H1 (cell line): ENCODE results near the gene BRME1. TPM values are rescaled to one million over a fixed set of nuclear protein-coding genes. Genes with fewer than 3 reads are reported as not detected.

Source experiments
- CTCF ChIA-PET: fragments of 300-600 bp; sonication (Branson Sonifier 250); formaldehyde crosslinking; loops from one replicate; lab custom pipeline; 2021; ENCODE audit not compliant: partially characterized antibody; lab: Charles Lee
- POLR2A ChIA-PET: fragments of 300-600 bp; sonication (Branson Sonifier 250); formaldehyde crosslinking; loops from one replicate; lab custom pipeline; 2021; ENCODE audit warnings: inconsistent platforms; ENCODE audit not compliant: partially characterized antibody; lab: Charles Lee
- DNase-seq, 2 experiments: peaks; one replicate each; pipeline versions ENCODE4 v3.0.0 to v3.0.0-alpha.2; 2010 to 2022; ENCODE audit warnings: low spot score in 2 of 2, low read depth in 1 of 2, mixed read lengths in 1 of 2
- FAIRE-seq: peaks from 2 replicates; lab custom pipeline; 2011; peaks lifted over from hg19 to GRCh38; lab: Jason Lieb, UNC
- H2AFZ ChIP-seq: 2 replicates; pipeline ENCODE4 v1.8.1; 2012; ENCODE audit warnings: low read length, inconsistent platforms
- H2AK5ac ChIP-seq: 2 replicates; pipeline ENCODE4 v1.6.1; 2013; ENCODE audit warnings: low read depth, low read length
- H2BK120ac ChIP-seq: replicated peaks from 2 replicates; pipeline ENCODE3; 2013; ENCODE audit warnings: low read depth, low read length, inconsistent platforms
- H2BK12ac ChIP-seq: 2 replicates; pipeline ENCODE4 v1.6.1; 2013; ENCODE audit warnings: low read depth, low read length
- H2BK15ac ChIP-seq: 2 replicates; pipeline ENCODE4 v1.6.1; 2013; ENCODE audit warnings: low read length
- H2BK20ac ChIP-seq: 2 replicates; pipeline ENCODE4 v1.6.1; 2013; ENCODE audit warnings: low read length
- H2BK5ac ChIP-seq: 2 replicates; pipeline ENCODE4 v1.6.1; 2013; ENCODE audit warnings: low read depth, low read length
- H3K14ac ChIP-seq: 2 replicates; pipeline ENCODE4 v1.6.1; 2013; ENCODE audit warnings: inconsistent platforms; ENCODE audit not compliant: insufficient read length
- H3K18ac ChIP-seq: 2 replicates; pipeline ENCODE4 v1.6.1; 2013; ENCODE audit warnings: low read length; ENCODE audit errors: extremely low read depth
- H3K23ac ChIP-seq: 2 replicates; pipeline ENCODE4 v1.6.1; 2013; ENCODE audit warnings: inconsistent platforms; ENCODE audit not compliant: insufficient read length
- H3K23me2 ChIP-seq: 2 replicates; pipeline ENCODE4 v1.6.1; 2013; ENCODE audit warnings: low read depth, low read length
- H3K27ac ChIP-seq: 2 replicates; pipeline ENCODE4 v1.6.1; 2011; ENCODE audit warnings: low read depth, low read length, inconsistent platforms
- H3K27me3 ChIP-seq, 4 experiments: replicated peaks in 1 of 4; 1 replicate in 1 of 4; 2 replicates in 3 of 4; pipeline versions ENCODE4 v1.6.1 to v1.8.1; 2011 to 2013; ENCODE audit warnings: low read length in 3 of 4, mild to moderate bottlenecking in 3 of 4, inconsistent platforms in 2 of 4, mixed read lengths in 2 of 4, moderate library complexity in 1 of 4; ENCODE audit not compliant: control insufficient read depth in 3 of 4, insufficient read depth in 3 of 4; ENCODE audit errors: extremely low read depth in 1 of 4
- H3K36me3 ChIP-seq, 4 experiments: 2 replicates each; pipeline versions ENCODE4 v1.6.1 to v1.8.1; 2011 to 2013; ENCODE audit warnings: mild to moderate bottlenecking in 4 of 4, low read length in 3 of 4, moderate library complexity in 2 of 4, control low read depth in 1 of 4, inconsistent platforms in 1 of 4; ENCODE audit not compliant: insufficient read depth in 4 of 4, control insufficient read depth in 2 of 4
- H3K4ac ChIP-seq: replicated peaks from 2 replicates; pipeline ENCODE3; 2013; ENCODE audit warnings: low read length, low read depth, mixed read lengths, inconsistent platforms; ENCODE audit not compliant: insufficient read length
- H3K4me1 ChIP-seq, 4 experiments: replicated peaks in 1 of 4; 1 replicate in 1 of 4; 2 replicates in 3 of 4; pipeline versions ENCODE4 v1.6.1 to v1.8.1; 2011 to 2013; ENCODE audit warnings: low read length in 3 of 4, inconsistent platforms in 2 of 4, mixed read lengths in 1 of 4; ENCODE audit not compliant: insufficient read depth in 4 of 4, control insufficient read depth in 3 of 4
- H3K4me2 ChIP-seq, 2 experiments: 2 replicates each; pipeline versions ENCODE4 v1.6.1 to v1.8.1; 2011 to 2013; ENCODE audit warnings: low read depth in 2 of 2, low read length in 2 of 2, control low read depth in 1 of 2, inconsistent platforms in 1 of 2, mild to moderate bottlenecking in 1 of 2; ENCODE audit not compliant: insufficient read depth in 1 of 2
- H3K4me3 ChIP-seq, 4 experiments: fragments of 200-600, 300-600 bp in 1 of 4; sonication (generic), shearing (Covaris generic), sonication (Bioruptor Twin) in 1 of 4; 2 replicates each; pipeline versions ENCODE4 v1.5.1 to v1.8.1; 2011 to 2016; ENCODE audit warnings: low read length in 4 of 4, low read depth in 3 of 4, control low read depth in 2 of 4, inconsistent platforms in 2 of 4, mild to moderate bottlenecking in 2 of 4, mixed read lengths in 1 of 4, moderate library complexity in 1 of 4; ENCODE audit not compliant: insufficient read depth in 2 of 4; ENCODE audit errors: extremely low read depth in 1 of 4
- H3K56ac ChIP-seq: replicated peaks from 2 replicates; pipeline ENCODE3; 2013; ENCODE audit warnings: low read depth, mild to moderate bottlenecking, mixed read lengths, low read length, inconsistent platforms; ENCODE audit not compliant: insufficient read length
- H3K79me1 ChIP-seq: 2 replicates; pipeline ENCODE4 v1.6.1; 2013; ENCODE audit warnings: low read depth, low read length, control low read depth
- H3K79me2 ChIP-seq, 2 experiments: 2 replicates each; pipeline versions ENCODE4 v1.6.1 to v1.8.1; 2012 to 2013; ENCODE audit warnings: low read length in 2 of 2, mild to moderate bottlenecking in 2 of 2, inconsistent platforms in 1 of 2; ENCODE audit not compliant: insufficient read depth in 2 of 2, control insufficient read depth in 1 of 2
- H3K9ac ChIP-seq, 4 experiments: replicated peaks in 1 of 4; 1 replicate in 1 of 4; 2 replicates in 3 of 4; pipeline versions ENCODE4 v1.6.1 to v1.8.1; 2011 to 2013; ENCODE audit warnings: low read depth in 3 of 4, low read length in 3 of 4, control low read depth in 2 of 4, mild to moderate bottlenecking in 2 of 4, moderate library complexity in 2 of 4, inconsistent platforms in 1 of 4; ENCODE audit errors: extremely low read depth in 1 of 4
- H3K9me3 ChIP-seq, 2 experiments: 2 replicates each; pipeline versions ENCODE4 v1.6.1 to v1.8.1; 2012 to 2013; ENCODE audit warnings: mild to moderate bottlenecking in 2 of 2, moderate library complexity in 2 of 2, control low read depth in 1 of 2, inconsistent platforms in 1 of 2, low read depth in 1 of 2, low read length in 1 of 2, mixed read lengths in 1 of 2; ENCODE audit not compliant: insufficient read depth in 2 of 2
- H4K20me1 ChIP-seq, 2 experiments: replicated peaks in 1 of 2; 2 replicates each; pipeline versions ENCODE3 to v1.8.1; 2011 to 2013; ENCODE audit warnings: inconsistent platforms in 2 of 2, low read length in 2 of 2, mild to moderate bottlenecking in 1 of 2; ENCODE audit not compliant: insufficient read depth in 2 of 2, control insufficient read depth in 1 of 2
- H4K5ac ChIP-seq: 2 replicates; pipeline ENCODE4 v1.6.1; 2013; ENCODE audit warnings: low read length, low read depth, mixed read lengths, inconsistent platforms; ENCODE audit not compliant: insufficient read length
- H4K8ac ChIP-seq: 2 replicates; pipeline ENCODE4 v1.8.0; 2013; ENCODE audit warnings: mild to moderate bottlenecking, moderate library complexity, low read length, inconsistent platforms; ENCODE audit not compliant: insufficient read depth; ENCODE audit errors: extremely low read depth
- H4K91ac ChIP-seq: replicated peaks from 2 replicates; pipeline ENCODE3; 2013; ENCODE audit warnings: low read length, mixed read lengths, inconsistent platforms; ENCODE audit not compliant: insufficient read length
- RXRA ChIP-seq: IDR thresholded peaks from 2 replicates; pipeline ENCODE4 v1.6.1; 2011; ENCODE audit warnings: low read depth, mild to moderate bottlenecking, low read length, moderate library complexity; ENCODE audit not compliant: insufficient read depth
- WGBS, 2 experiments: shearing (Covaris generic) in 1 of 2; methylation state at CpG; one replicate each; pipeline versions ENCODE4 v1.1.6 to v1.1.7; 2013 to 2015; ENCODE audit warnings: low lambda C conversion rate in 2 of 2, mixed read lengths in 2 of 2, inconsistent platforms in 1 of 2, low coverage in 1 of 2, missing lambda C conversion rate in 1 of 2; ENCODE audit not compliant: insufficient replicate concordance in 2 of 2, insufficient coverage in 1 of 2, insufficient read length in 1 of 2; ENCODE audit errors: extremely low coverage in 1 of 2, missing lambda C conversion rate in 1 of 2; 5-methylcytosine and 5-hydroxymethylcytosine counted together
- polyA plus RNA-seq, 7 experiments: library from polyadenylated mRNA; depleted of rRNA in 3 of 7; stranded (reverse) in 5 of 7; unstranded in 2 of 7; fragments of >200 nt in 5 of 7; fragments of 200-250 nt in 2 of 7; gene quantifications; 1 replicate in 5 of 7; 2 replicates in 1 of 7; 4 replicates in 1 of 7; pipeline versions ENCODE4 v1.2.1 to v1.2.3, GENCODE V29; 2011 to 2013; ENCODE audit warnings: missing spikeins in 2 of 7, mixed read lengths in 2 of 7
- total RNA-seq: library from RNA; stranded (reverse); fragmentation: NEBNext Ultra II Directional; extraction: Animal tissue kit (Norgen Biotek cat#: 25700); gene quantifications from 2 replicates; pipeline ENCODE4 v1.2.1, GENCODE V29; 2021

BRME1 gene
- total and polyA plus RNA-seq, 2 of the 8 experiments (the other 6 are each of a cell fraction or from before 2014, with no cell fraction given) = 4.6 to 4.7 TPM

DNA sequence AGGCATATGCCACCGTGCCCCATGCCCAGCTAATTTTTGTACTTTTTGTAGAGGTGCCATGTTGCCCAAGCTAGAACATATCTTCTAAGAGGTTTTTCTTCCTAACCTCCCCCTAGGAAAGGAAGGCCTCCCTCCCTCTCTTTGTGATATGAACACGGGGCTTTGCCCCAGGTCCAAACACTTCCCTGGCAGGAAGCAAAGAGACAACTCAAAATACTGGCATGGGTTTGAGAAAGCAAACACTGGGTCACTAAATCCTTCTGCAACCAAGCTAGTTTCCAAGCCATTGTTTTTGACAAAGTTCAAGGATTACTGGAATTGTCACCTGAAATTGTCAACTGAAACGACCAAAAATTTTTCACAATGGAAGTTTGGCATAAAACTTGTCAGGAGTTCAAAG lies 8.9 kb upstream of the BRME1 start:
- Histone ChIP-seq H4K8ac (no peak overlapping the region), H2AK5ac (no peak overlapping the region), H3K18ac (no peak overlapping the region), H2AFZ (no peak overlapping the region), H3K4ac (no peak overlapping the region), H4K20me1 (peaks cover 0 to 3% of the 10 kb centered on the region in 2 experiments), H3K4me3 (no peak overlapping the region), H3K79me2 (no peaks in the 10 kb centered on the region), H2BK15ac (no peak overlapping the region), H3K9me3 (no peaks in the 10 kb centered on the region), H2BK120ac (no peak overlapping the region), H3K79me1 (no peaks in the 10 kb centered on the region), H3K4me2 (no peak overlapping the region), H3K56ac (no peak overlapping the region), H3K23me2 (no peaks in the 10 kb centered on the region), H2BK12ac (no peak overlapping the region), H3K36me3 (peaks cover 3 to 27% (median 19%) of the 10 kb centered on the region in 4 experiments), H4K5ac (no peak overlapping the region), H2BK20ac (no peak overlapping the region), H4K91ac (no peak overlapping the region), H3K27me3 (no peaks in the 10 kb centered on the region), H3K23ac (no peak overlapping the region), H3K14ac (no peak overlapping the region), H3K27ac (no peak overlapping the region), H3K9ac (no peak overlapping the region), H2BK5ac (no peak overlapping the region), H3K4me1 (no peaks in the 10 kb centered on the region)
- POLR2A ChIA-PET = no interaction called here
- 76% methylated on average over 3 of the region's 3 CpGs; no CpG with 5 or more reads in 1 of the 2 experiments for WGBS, 2 experiments
- no peak for DNase-seq
- no peak for FAIRE-seq
- CTCF ChIA-PET = interaction anchor here (0.5 to 1.0 kb wide), 2 partner anchors 34 to 121 kb away, joined by 3 read pairs; no protein-coding TSS in a partner anchor
- no peak for TF ChIP-seq RXRA
